ENCODE data around the gene XYLT1.

GRCh38 chr16:17117906-17118577 lies 352.7 kb downstream of the XYLT1 start:
- TF ChIP-seq, protein P1, sequence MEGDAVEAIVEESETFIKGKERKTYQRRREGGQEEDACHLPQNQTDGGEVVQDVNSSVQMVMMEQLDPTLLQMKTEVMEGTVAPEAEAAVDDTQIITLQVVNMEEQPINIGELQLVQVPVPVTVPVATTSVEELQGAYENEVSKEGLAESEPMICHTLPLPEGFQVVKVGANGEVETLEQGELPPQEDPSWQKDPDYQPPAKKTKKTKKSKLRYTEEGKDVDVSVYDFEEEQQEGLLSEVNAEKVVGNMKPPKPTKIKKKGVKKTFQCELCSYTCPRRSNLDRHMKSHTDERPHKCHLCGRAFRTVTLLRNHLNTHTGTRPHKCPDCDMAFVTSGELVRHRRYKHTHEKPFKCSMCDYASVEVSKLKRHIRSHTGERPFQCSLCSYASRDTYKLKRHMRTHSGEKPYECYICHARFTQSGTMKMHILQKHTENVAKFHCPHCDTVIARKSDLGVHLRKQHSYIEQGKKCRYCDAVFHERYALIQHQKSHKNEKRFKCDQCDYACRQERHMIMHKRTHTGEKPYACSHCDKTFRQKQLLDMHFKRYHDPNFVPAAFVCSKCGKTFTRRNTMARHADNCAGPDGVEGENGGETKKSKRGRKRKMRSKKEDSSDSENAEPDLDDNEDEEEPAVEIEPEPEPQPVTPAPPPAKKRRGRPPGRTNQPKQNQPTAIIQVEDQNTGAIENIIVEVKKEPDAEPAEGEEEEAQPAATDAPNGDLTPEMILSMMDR (IDR thresholded peaks at IDR 0.05), result no peak
- no peak for TF ChIP-seq POLR2A (IDR thresholded peaks at IDR 0.05)

Data from thyroid gland (tissue), 4 donors.